Activated CD8-positive, alpha-beta memory T cell treated with anti-CD3 and anti-CD28 coated beads, Interleukin-2, amount 50 U/mL, for 1 hour (primary cell): ENCODE results near the gene SMIM21.

ENCODE experiments used
- DNase-seq: peaks from one replicate; pipeline ENCODE4 v3.0.0-alpha.2; 2020; ENCODE audit errors: extremely low read depth

The SMIM21 gene

DNA sequence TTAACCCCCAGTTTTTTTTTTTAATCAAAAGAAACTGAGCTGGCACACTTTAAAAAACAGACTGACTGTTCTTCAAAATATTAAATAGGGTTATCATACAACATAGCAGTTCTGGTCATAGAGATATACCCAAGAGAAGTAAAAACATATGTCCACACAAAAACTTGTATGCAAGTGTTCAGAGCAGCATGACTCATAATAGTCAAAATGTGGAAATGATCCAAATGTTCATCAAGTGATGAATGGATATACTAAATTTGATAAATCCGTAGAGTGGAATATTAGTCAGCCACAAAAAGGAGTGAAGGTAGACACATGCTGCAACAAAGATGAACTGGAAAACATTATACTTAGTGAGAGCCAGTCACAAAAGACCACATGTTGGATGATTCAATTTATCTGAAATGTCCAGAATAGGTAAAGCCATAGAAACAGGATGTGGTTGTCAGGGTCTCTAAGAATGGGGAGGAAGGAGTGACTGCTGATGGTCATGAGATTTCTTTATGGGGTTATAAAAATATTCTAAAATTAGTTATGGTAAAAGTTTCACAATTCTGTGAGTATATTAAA is 5.1 kb downstream of the SMIM21 start:
- no peak for DNase-seq

DNA sequence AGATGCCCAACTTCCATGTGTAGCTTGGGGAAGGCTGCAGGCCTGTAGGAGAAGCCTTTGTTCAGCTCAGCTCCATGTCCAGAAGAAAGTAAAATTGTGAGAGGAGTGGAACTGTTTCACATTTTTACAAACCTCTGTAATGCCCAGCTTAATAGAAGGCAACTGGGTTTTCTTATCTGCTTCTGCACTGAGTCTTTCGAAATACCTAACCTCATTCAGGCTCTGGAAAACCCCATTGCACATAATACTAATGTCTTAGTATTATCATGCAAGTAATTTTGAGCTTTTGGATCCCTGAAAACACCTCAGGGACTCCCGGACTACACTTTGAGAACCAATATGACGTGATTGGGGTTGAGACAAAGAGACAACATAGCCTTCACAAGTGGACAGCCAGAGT is 5.8 kb downstream of the SMIM21 start:
- no peak for DNase-seq

DNA sequence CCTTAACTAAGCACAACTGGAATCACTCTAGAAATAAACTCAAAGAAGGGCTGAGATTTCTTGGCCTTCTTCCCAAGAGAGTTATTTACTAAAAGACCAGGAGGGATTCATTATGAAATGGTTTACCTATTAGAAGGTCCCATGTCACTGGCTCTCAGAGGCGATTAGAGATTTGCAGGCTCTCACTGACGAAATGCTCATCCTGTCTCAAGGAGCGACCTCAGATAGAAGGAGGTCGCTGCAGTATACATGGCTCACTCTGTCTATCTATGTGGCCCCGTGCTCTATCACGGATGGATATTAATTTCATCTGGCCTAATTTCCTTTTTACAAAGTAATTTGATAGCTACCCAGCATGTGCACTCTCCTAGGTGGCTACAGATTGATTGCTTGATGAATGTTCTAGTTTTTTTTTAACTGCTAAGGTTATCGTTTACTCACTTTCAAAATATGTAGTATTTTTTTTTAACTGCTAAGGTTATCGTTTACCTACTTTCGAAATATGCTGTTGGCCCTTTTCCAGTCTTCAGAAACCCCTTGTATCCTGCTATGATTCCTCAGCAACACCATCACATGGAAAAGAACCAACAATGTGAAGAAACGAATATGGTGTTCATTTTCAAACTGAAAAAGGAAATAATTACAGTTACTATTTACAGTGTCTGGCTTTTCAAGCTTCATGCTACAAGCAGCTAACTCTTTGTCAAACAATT is 9.1 kb downstream of the SMIM21 start:
- no peak for DNase-seq

DNA sequence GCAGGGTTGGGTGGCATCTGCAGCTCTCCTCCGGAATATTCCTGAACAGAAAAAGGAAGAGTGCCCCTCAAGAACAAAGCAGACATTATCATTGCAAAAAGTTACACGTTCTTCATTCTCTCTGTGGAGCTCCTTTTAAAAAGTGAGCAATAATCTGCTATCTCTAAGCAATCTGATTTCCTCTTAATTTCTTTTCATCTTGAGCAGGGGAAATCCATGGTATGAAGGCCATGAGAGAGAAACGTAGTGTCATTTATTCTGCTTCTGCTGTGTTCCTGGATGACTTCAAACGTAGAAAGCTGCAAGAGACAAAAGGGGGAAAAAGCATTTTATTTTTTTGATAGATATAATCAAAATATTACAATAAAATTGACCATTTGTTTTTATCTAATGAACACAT is 16.9 kb downstream of the SMIM21 start:
- no peak for DNase-seq

DNA sequence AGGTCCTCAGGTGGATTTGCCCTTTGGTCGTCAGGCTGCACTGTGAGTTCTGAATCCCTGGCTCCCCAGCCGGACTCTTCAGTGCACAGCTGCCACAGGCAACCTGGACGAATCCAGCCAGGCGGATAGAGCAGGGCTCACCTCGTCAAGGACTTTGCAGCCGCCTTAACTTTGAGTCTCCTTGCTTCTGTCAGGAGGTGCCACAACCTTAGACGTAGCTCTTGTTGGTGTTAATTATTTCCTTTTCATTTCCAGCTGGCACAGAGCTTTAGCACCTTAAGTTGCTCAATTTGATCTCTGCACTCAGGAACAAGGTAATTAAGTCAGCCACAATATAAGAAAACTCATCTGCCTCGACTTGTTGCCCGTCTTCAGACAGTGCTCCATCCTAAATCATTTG is 17.7 kb downstream of the SMIM21 start:
- DNase-seq: no peak

DNA sequence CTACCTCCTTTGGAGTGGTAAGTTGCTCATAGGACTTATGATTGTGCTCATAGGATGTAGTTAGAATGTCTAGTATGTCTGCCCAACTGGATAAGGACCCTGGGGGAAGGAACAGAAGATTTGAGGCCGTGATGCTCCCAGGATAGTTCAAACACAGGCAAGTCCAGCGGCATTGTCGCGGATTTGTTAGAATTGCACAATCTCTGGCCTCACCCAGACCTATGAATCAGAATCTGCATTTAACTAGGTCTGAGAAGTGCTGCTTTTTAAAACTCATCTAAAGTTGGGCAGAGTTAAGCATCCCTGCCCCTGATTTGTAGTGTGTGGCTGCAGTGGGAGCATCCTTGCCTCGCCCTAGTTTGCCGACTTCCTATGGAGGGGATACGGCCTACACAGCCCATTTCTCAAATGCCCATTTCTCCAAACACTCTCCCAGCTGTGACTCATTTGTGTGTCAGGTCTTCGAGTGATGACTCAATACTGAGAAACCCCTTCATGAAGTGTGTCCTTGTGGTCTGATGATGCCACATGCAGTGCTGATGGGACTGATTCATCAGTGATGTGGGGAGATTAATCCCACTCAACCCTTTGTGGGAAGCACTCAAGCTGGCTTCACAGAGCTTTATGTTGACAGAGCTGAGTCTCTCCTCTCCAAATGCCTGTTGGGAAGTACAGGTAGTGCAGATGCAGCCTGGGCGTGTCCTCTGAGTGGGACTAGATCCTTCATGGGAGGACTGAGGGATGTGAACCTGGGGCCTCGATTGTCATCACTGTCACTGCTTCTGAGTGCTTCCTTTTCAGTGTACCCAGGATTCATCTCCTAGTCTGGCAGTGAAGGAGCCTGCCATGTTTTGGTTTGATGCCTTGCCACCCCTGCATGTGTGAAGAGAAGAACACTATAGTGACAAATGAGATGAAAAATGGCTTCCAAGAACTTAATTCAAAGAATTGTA is 18.7 kb downstream of the SMIM21 start:
- no peak for DNase-seq

DNA sequence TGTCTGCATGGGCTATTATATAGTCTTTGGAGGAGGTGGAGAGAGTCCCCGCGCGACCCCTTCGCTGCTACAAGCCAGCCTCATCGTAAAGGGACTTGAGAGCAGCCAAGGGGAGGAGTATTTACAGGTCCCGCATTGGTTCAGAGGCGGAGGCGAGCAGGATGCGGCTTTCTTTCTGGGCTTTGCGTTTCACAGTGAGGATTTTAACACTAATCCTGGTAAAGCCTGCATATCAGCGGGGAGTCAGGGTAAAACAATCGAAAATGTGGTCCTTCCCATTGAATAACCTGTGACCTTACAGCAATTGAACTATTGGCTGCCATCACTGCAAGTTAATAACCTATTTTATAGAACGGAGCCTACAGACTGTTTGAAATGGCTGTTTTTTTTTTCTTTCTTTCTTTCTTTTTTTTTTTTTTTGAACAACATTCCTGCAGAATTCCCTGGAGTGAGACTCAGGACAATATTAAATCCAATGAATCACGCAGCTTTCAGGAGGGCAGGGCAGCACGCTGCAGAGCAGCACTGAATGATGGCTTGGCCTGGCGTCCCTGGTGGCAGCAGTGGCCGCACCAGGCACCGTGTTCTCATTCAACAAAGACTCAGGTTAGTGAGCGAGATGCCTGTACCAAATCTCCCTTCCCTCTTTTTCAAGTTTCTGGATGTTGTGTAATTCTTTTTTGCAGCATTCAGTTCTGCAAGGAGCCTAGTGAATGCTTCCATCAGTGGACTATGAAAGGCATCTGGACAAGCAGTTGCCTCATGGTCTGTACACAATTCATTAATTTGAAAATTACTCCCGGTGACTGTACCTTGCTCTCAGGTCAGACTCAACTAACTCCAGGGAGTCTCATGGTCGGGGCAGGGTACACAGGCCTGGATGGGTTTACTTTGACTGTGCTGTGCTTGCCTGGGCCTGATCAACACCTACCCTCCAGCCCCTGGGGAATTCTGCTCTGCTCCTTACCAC is 19.8 kb downstream of the SMIM21 start:
- no peak for DNase-seq

DNA sequence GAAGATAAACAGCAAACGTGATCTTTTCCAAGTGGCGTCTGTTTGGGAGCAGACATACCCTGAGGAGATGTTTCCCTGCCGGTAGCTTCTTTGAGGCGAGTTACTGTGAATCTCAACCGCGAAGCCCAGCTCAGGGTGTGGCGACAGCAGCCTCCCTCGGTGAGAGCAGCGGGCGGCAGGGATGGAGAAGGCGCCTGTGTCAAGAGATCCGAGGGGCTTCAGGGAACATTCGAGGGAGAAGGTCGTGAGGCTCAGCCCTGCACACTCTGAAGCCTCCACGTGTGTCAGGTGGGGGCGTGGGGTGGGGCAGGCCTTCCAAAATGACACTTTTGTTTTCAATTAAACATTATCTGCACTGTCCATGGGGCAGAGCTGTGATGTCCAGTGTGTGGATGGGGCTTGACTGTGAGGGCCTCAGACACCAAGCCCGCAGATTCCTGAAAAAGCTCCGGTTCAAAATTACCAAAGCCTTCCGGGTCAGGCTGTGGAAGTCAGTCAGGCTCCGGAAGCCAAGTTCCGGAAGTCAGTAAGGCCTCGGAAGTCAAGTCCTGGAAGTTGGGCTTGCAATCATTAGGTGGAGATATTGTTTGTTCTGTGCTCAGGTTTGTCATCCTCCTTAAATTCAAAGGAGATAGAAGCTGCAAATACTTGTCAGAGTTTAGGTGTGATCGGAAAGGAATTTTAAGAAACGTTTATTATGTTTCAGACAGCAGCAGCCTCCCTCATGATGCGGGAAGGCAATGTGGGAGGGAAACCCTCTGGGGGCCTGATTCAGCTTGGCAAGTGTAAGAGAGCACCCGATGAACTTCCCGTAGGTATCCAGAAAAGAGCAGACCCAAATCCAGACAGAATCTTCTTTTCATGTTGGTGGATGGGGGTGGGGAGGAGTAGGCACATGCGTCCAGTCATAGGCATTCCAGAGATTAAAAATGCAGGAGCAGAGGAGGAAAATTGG is 20.7 kb downstream of the SMIM21 start:
- DNase-seq: no peak

DNA sequence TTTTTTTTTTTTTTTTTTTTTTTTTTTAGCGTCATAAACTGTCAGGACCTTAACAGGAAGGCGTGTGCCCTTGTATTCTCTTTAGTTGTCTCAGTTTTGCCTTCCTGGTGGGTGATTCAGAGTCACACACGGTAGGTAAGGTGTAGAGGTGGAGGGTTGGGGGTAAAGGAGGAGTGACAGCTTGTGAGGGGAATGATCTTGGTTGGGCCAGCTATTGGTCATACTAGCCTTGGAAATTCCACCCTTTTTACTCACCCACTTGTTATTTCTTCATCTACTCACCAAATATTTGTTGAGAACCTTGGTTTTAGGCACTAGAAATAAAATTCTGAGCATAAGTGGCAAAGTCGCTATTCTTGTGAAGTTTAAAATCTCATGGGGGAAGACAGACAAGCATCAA is 22.2 kb downstream of the SMIM21 start:
- no peak for DNase-seq

DNA sequence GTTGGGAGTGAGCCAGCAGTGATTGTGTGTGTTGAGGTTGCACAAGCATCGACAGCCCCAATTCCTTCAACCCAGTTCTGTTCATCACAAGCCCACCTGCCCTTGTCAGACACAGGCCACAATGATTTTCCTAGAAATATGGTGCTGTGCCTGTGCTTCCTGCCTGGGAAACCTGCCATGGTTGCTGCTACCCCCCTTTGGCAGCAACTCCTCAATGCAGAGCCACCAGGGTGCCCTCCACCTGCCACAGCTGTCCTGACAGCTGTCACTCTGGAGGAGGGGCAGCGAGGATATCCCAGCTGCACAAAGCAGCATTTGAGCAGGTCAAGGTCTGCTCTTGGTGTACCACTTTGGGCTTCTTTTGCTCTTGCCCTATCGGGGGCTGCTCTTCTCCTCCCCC is 27.1 kb downstream of the SMIM21 start:
- no peak for DNase-seq

DNA sequence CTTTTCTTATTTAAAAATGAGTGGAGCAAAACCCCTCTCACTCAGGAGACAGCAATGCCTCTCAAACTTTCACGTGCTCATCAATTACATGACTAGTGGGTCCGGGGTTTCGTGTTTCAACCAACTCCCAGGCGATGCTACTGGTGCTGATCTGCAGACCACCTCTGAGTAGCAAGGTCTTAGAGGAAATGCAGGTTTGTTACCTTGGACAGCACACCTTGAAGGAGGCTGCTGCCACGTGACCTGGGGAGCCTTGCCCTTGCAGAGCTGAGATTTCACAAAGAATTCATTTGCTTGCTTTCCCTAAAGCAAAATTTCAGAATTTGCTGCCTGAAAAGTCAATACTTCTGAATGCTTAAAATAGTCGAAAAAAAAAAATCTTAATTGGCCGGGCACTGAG is 32.4 kb downstream of the SMIM21 start:
- DNase-seq: no peak

DNA sequence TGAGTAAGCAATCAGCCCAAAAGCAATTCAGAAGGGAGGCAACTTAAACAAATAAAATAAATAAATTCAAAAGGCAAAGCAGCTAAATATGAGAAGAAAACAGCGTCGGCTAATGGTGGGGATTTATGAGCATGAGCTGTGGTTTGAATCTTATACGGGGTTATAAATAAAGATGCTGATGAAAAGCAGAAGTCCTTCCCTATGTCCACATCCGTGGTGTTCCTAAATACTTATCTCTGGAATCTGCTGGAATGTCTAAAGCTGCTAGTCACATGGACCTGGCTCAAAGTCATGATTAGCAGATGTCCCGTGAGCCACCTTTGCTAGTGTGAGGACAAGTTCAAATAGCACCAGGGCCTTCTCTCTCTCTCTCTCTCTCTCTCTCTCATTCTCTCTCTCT is 33.8 kb downstream of the SMIM21 start:
- no peak for DNase-seq

DNA sequence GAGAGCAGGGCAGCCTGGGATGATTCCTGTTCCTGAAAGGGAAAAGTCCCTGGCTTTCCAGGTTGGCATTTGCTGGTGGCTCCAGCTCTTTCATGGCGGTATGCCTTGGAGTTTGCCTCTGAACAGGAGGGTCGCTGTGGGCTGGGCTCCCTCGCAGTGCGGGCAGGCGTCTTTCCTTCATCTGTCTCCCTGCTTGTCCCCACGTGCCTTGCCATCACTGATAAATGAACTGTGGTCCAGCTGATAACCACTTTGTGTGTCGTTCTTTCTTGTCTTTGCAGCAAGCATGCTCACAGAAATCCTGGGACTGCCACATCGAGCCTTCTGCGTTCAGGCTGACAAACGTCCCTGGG is 35.3 kb downstream of the SMIM21 start:
- DNase-seq: no peak

DNA sequence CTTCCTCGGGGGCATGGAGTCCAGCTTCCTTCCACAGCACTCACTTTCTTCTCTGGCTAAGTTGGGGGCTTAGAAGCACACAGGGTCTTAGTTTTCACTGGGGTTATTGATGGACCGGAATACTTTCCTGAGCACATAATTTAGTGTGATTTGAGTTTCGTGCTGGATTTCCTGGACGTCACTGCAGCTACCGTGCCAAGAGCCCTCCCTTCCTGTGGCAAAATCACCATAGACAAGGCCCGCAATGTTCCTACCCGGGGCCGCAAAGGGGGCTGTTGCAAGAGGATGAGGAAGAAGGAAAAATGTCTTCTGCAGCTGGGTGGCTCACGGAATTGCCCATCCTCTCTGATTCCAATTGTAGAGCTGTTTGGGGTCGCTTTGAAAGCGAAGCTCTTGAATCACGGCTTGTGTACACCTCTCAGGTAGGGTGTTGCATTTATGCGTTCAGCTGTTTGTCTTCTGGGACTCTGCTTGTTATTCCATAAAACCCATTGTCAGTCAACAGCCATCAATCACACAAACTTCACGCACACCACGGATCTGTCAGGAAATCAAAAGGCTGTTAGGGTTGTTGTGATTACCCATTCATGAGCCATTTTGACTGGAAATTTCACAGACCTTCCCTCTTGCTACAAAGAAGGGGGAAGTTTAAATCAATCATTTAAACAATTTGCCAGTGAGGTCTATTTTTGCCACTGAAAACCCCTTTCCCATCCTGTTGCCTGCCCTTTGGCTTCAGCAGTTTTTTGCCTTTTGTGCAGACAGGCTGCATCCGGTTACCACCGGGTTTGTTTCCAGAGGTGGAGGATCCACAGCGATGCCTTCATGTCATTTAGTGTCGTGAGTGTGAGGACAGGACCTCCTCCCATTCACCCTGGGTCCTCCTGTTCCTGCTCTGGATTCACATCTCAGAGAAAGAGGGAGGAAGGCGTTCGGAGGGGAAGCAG is 36.0 kb downstream of the SMIM21 start:
- no peak for DNase-seq

DNA sequence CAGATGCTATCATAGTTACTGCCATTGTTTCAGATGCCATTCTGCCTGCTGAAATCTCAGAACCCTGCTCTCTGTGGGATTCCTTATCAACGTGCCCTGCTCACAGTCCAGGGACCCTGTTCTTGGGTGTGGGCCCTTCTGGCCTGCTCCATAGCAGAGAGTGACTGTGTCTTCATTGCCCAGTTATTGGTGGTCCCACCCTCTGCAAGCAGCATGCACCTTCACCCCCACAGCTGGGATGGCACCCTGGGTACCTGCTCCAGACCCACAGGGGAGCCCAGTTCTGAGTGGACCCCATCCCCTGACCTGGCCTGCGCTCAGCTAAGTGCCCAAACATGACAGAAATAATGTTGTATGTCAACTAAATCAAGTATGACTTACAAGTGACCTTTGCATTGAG is 36.6 kb downstream of the SMIM21 start:
- DNase-seq: no peak

DNA sequence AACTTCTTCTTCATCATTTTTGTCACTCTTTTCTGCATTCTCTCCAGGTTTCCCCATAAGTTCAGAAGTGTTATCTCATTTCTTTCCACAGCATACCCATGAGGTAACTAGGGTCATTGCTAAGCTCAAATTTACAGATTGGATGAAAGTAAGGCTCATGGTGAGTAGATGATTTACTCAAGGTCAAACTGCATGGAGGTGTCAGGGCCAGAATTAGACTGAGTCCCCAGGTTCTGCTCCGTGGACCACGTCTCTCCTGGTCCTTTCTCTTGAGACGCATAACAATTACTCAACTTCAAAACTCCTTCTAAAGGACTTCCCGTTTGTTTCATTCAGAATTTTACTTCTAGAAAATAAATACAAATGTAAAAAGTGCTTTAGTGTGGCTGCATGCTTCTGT is 43.4 kb downstream of the SMIM21 start:
- no peak for DNase-seq

DNA sequence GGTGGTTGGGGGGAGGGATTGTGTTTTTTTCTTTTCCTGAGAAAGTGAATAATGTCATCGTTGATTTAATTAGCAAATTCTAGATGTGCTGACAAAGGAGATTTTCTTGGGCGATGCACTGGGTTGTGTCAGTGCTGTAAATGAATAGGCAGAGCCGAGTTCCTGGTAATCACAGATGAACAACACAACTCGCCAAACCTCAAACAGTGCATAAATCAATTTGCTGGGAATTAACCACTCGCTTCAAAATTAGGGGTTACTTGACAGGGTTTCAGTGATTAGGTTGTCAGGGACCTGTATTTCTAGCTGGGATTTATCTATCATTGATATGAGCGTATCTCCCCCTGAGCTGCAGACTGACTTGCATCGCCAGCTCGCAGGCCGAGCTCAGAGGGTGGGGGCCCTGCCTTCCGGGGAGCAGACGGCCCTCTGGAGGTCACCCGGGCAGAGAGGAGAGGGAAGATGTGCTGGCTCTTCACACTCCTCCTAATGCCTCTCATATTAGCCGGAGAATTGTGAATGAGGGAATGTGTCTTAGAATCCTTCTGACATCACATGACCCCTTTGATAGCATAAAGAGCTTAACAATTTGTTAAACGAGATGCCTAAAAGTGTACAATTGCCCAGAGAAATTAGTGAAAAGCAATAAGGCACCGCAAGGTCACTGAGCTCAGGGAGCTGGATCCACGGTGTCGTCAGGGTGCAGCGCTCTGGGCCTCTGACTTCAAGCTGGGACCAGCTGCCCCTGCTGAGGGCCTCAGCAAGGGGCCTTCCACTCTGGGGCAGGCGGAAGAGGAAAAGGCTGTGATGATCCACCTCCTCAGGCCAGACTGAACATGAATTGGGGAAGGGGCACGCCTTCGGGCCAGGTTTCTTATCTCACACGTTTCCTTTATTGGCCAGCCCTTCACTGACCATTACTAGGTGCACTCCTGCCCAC is 48.9 kb downstream of the SMIM21 start:
- DNase-seq: no peak

DNA sequence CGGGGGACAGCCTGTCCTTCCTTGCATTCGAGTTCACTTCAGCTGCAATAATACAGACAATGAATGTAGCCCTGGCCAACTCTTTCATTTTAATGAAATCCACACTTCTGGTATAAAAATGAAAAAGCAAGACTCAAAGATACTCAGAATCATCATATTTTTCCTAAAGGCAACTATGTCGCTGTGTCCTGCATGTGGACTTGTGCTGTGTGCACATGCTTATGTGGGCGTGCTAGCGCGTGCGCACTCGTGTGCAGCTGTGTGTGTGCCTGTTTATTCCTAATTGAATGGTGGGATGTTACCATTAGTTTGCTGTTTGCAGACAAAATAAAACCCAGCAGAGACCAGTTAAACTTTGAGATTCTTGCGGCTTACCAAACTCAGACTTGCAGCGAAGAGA is 49.6 kb downstream of the SMIM21 start:
- DNase-seq: no peak
